GM19455 (cell line): ENCODE measurements around the gene COL5A1.
"Not testable (repeated sequence)": the region's sequence is repeated elsewhere in the genome, so short reads cannot be mapped to it uniquely, and the experiment has no call there.

ENCODE experiments used
- ATAC-seq: cut with Tn5 transposase; IDR thresholded peaks from one replicate; pipeline ENCODE4 v1.9.1; 2021; ENCODE audit not compliant: unreplicated experiment

The COL5A1 gene

DNA sequence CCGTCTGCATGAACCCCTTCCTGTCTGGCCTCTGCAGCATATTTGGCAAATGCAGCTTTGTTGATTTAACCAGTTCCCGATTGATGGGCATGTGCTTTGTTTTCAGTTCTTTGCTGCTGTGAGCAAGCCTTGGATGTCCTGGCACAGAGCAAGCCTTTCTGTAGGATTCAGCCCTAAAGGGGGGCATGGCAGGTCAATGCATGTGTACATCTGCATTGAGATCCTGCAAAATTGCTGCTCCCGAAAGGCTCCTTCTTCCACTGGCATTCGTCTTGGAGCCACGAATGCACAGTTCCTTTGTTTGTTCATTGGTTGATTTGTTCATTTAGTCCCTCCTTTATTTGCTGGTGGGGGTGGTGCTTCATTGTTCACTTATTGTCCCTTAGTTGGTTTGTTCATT, 34.8 kb downstream of the COL5A1 start:
- ATAC-seq = no peak

- ATAC-seq = no peak
These were observed 35.3 kb downstream of the COL5A1 start for GRCh38 chr9:134676886-134677285.

- ATAC-seq = no peak
These were observed 36.1 kb downstream of the COL5A1 start for GRCh38 chr9:134677743-134678142.

DNA sequence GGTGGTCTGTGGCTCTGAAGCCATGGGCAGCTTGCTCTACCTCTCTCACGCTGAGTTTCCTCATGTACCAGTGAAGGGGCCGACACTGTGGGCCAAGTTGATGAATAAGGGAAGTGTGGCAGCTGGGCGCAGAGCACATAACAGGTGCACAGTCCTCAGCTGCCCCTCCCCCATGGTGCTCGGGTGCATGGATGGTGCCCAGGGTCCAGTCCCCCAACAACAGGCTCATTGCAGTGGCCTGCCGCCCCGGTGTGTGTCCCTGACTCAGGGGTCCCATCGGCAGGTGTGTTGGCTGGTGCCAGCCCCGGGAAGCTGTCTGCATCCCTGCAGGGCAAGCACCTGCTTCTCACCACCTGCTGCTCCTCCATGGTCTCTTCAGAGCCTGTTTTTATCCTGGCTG, 36.6 kb downstream of the COL5A1 start:
- ATAC-seq = no peak

- ATAC-seq = no peak
These were observed 37.3 kb downstream of the COL5A1 start for GRCh38 chr9:134678666-134679443.

DNA sequence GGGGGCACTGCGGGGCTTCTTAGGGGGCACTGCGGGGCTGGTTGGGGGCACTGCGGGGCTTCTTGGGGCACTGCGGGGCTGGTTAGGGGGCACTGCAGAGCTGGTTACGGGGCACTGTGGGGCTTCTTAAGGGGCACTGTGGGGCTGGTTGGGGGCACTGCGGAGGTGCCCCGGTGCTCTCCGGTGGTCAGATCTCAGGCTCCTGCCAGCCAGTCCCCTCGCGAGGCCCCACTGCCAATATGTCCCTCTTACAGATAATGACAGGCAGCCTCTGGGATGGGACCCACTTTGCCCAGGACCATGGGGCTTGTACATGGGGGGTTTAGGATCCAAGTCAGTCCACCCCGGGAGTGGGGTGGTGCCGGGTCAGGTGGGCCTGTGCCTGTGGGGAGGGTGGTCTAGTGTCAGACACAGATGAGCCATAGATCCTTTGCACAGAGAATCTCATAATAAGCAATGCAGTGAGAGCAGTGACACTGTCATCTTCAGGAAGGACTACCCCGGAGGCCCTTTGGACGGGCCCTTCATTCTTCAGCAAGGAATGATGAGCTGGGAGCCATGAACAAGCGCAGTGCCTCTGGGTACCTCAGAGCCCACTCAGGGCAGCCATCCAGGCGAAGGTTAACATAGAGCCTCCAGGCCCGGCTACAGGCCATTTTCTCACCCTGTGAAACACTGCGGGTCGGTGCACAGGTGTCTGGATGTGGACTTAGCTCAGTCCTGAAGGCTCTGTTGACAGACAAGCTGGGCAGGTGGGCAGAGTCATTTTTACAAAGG, 38.2 kb downstream of the COL5A1 start:
- ATAC-seq = no peak

DNA sequence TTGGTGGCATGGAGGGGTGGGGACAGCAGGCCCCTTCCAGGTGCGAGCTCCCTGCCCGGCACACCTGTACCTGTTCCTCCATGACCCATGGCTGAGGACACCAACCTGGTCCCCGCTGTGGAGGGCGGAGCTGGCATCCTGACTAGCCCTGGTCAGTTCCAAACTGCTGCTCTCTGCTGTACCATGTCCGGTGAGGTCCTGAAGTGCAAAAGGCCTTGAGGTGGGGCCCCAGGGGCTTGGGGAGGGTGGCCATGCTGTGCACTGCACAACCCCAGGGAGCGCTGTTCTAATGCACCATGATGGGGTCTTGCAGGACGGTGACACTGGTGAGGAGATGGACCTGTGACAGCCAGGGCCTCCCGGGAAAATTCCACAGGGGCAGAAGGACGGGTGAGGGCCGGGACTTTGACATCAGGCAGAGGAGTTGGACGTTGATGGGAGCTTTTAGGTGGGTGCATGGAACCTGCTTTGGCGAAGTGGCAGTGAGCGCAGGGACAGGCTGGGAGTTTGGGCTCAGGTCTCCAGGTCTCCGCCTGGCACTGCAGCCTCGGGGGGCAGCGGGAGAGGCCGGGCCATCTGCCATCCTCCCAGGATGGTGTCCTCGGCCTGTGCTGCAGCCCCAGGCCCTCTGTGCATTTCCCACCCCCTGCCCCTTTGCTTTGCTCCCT, 38.9 kb downstream of the COL5A1 start:
- ATAC-seq = no peak

DNA sequence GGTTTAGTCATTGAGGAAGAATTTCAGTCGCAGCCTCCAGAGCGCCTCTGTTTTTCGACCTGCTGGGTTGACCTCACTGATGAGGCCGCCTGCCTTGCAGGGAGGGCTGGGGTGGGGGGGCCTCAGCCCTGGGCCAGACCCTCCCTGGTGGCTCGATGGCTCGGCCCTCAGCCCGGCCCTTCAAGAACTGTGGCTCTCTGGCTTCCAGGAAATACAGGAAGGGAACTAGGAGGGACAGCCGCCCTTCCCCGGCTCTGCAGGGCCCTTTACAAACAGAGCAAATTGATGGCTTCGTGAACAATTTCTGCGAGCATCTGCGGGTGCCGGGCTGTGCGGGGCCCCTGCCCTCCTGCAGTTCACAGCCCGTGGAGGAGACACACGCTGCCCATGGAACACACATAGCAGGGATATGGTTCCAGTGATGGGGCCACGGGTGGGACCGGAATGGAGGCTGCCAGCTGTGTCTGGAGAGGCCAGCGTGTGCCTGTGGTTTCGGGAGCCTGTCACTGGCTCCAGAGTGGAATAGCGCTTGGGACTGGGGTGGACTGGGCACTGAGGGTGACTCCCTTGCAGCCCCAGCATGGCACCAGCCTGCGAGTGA, 39.6 kb downstream of the COL5A1 start:
- no peak for ATAC-seq

DNA sequence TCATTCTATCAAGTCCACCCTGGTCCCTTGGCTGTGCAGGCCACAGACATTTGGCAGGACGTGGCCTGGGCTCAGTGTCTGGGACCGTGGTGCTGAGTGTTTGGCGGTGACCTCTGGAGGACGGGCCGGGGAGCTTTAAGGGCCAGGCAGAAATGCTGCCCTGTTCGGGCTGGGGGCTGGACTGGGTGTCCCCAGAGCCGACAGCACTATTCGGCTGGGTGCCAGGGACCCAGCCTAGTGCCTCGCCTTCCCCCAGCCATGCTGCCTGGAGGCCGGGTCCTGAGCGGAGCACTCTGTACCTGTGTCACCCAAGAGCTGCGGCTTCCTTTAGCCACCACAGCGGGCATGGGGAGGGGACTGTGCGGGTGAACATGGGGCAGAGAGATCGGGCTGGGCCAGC, 40.4 kb downstream of the COL5A1 start:
- ATAC-seq = no peak

GRCh38 chr9:134682651-134683364, 41.2 kb downstream of the COL5A1 start:
- no peak for ATAC-seq

DNA sequence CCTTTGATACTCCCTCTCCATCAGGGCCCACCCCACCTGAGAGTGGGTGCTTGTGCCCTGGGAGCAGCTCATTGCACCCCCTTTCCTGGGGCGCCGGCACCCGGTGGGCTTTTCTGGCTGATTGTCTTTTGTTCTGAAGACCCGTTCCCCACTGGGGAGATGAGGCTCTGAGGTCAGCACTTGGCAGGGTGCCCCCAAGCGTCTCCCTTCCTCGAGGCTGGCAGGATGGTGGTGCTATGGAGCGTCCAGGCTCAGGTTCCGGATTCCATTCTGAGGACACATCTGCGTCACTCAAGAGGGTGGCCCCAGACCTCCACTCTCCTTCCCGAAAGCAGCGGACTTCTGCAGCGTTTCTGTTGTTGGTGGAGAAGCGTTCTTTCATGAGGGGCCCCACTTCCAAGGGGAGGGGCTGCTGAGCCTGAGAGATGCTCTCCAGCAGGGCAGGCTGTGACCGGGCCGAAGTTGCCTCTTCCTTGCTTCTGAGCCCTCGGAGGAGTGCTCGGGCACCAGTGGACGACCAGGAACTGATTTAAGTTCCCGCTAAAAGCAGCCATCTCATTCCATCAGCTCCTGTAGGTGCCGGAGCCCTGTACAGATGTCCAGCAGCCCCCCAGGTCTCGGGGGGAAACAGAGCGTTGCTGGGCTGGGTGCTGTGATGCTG, 42.2 kb downstream of the COL5A1 start:
- no peak for ATAC-seq

DNA sequence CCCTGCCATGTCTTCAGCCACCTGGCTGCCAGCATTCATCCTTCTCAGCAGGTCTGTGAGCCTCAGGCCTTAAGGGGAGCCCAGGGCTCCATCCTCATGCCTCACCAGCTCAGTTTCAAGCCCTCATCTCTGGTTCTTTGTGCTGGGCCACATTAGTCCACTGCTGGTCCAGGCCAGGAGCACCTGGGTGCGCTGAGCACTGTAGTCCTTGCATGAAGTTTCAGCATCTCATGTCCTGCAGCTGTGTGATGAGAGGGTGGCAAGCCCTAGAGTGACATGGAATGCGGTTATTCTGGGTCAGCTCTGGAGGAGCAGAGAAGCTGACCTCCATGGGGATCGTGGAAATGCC, 42.7 kb downstream of the COL5A1 start:
- ATAC-seq = no peak

GRCh38 chr9:134684941-134685340, 43.3 kb downstream of the COL5A1 start:
- not testable (repeated sequence) for ATAC-seq

GRCh38 chr9:134685784-134686183, 44.2 kb downstream of the COL5A1 start:
- no peak for ATAC-seq

GRCh38 chr9:134686896-134687295, 45.3 kb downstream of the COL5A1 start:
- ATAC-seq = no peak

DNA sequence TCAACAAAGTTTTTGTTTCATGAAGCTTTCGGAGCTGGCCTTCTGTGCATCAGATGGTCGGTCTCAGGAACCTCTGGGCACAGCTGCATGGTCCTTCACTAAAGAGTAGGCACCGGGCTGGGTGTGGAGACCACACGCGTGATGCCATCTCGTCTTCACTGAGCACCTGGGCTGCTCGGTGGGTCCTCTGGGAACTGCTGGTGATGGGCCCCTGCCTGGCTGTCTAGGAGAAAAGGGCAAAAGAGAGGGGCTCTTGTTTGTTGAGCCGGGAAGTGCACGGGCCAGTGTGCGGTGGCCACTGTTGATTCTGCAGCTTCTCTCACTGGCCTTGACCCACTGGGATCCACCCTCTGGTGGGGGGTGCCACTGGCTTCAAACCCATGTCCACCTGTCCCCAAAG, 46.0 kb downstream of the COL5A1 start:
- no peak for ATAC-seq

DNA sequence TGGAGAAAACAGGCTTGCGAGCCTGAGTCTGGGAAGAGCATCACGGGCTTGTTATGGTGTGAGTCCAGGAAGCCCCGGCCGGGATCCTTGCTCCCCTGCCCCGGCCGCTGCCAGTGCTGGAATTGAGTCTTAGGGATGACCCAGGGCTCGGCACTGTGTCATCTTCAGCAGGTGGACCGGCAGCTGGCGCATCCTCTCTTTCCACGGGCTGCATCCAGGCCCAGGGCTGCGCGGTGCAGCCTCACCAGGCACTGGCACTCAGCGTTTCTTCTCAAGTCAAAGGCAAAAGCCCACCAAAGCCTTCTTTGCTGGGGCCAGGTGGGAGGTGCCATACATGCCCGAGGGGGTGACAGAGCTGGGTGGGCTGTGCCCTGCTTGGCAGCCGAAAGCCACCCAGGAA, 46.6 kb downstream of the COL5A1 start:
- no peak for ATAC-seq

DNA sequence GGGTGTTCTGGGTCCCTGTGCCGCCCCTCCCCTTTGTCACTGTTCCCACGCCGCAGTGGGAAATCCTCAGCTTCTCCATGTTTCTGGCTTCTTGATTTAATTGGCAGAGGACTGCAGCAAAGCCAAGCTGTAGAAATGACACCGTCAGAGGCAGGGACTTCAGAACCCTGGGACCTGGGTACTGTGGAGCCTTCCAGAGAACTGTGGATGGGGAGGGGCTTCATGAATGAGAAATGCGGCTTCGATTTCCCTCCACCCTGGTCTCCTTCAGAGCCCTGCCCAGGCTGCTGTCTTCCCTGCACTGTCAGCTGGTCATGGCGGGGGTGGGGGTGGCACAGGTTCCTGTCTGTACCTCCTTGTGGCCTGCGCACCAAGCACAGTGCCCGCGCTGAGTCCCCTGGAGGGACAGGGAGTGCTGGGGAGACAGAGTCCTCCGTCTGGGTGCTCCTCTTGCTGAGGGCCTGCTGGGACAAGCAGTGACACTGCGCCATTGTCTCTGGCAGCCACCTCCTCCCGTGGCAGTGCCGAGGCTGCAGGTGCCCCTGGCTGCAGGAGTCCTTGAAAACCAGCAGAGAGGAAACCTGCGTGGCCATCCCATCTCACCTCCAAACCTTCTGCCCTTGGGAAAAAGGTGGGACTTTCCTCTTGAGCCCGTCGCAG, 47.2 kb downstream of the COL5A1 start:
- no peak for ATAC-seq

DNA sequence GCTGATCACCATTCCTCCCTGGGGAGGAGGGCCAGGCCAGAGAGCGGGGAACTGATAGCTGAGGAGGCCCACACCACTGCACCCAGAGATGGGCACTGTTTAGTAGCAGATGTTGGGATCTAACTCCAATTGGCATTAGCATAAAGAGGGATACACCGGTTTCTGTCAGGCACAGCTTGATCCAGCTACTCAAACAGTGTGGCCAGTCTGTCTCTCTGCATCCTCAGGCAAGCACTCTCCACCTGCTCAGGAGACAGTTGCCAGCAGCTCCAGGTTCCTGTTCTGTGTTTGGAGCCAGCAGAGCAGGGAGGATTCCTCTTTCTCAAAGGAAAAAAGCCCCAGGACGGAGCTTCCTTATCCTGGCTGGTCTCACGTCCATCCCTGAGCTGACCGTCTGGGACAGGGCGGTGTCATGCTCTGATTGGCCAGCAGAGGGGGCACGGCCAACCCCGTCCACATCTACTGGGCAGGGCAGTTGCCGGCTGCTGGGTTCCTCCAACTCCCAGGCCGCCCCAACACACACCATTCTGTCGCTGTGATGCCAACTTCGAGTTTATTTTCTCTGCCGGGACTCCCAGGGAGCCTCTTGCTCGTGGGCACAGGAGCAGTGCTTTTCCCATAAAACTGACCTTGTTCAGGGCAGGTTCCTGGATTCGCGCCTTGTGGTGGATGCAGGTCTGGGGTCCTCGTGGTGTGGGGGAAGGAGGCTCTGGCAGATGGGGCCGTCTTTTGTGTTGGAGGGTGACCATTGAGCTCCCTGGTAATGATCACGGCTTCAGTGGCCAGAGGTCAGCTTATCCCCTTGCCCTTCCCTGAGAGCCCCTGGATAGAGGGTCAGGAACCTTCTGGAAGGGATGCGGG, 47.9 kb downstream of the COL5A1 start:
- no peak for ATAC-seq
